Large intestine (tissue), 3 donors: ENCODE data around the gene SLC9A8. TPM values are rescaled to one million over a fixed set of nuclear protein-coding genes. Genes with fewer than 3 reads are reported as not detected.

Source experiments
- DNase-seq, 2 donors: peaks; one replicate each; pipeline versions ENCODE4 v3.0.0 to v3.0.0-alpha.2; 2013
- H3K27ac ChIP-seq: one replicate; pipeline ENCODE4 v1.5.1; 2013; ENCODE audit warnings: low read length
- H3K27me3 ChIP-seq: 2 replicates; pipeline ENCODE4 v1.6.1; 2013; ENCODE audit warnings: low read length; ENCODE audit not compliant: control insufficient read depth, insufficient read depth
- H3K36me3 ChIP-seq: 2 replicates; pipeline ENCODE4 v1.6.1; 2013; ENCODE audit warnings: low read length; ENCODE audit not compliant: control insufficient read depth, insufficient read depth
- H3K4me1 ChIP-seq: one replicate; pipeline ENCODE4 v1.6.1; 2013; ENCODE audit warnings: low read length; ENCODE audit not compliant: control insufficient read depth, insufficient read depth
- H3K4me3 ChIP-seq: one replicate; pipeline ENCODE4 v1.5.1; 2013; ENCODE audit warnings: low read length
- H3K9me3 ChIP-seq: one replicate; pipeline ENCODE4 v1.6.1; 2013; ENCODE audit warnings: mild to moderate bottlenecking, low read depth, low read length, moderate library complexity; ENCODE audit not compliant: control insufficient read depth
- WGBS: methylation state at CpG from one replicate; pipeline ENCODE4 v1.1.5; 2013; ENCODE audit warnings: low lambda C conversion rate; ENCODE audit not compliant: insufficient coverage; 5-methylcytosine and 5-hydroxymethylcytosine counted together
- polyA plus RNA-seq: library from polyadenylated mRNA; unstranded; fragments of 120-200 nt; gene quantifications from one replicate; pipeline ENCODE4 v1.2.1, GENCODE V29; 2013

SLC9A8 gene
- polyA plus RNA-seq, 1 donor, result 11.3 TPM

DNA sequence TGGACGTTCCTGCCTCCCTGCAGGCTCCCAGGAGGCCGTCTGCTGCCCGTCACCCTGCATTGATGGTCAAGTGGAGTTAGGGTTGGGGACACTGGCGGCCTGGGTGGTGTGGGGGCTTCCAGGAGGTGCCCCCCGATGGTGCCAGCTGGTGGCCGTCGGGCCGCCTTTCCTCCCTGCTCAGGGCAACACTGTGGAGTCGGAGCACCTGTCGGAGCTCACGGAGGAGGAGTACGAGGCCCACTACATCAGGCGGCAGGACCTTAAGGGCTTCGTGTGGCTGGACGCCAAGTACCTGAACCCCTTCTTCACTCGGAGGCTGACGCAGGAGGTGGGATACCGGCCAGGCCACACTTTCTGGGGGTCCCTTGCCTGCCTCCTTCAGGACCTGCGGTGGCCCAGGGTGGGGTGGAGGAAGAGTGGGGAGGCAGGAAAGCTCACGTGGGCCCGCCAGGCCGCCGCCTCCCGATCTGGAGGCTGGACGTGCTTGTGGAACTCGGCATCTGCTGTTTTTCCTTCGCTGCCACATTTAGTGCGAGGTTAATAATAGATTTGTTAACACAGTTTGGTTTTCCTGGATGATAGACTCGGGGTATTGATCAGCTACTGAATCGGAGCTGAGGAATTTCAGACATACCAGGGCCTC lies 74.1 kb downstream of the SLC9A8 start:
- no peak overlapping the region for H3K4me3 ChIP-seq
- no peak for DNase-seq
- no peak overlapping the region for H3K27ac ChIP-seq
- WGBS, result 100% methylated on average over 2 of the region's 30 CpGs
- peaks cover 59% of the 10 kb centered on the region for H3K36me3 ChIP-seq
- H3K4me1 ChIP-seq, result peaks cover 4% of the 10 kb centered on the region
- H3K9me3 ChIP-seq, result no peaks in the 10 kb centered on the region
- H3K27me3 ChIP-seq, result no peaks in the 10 kb centered on the region

GRCh38 chr20:49887251-49888211 lies 74.9 kb downstream of the SLC9A8 start:
- Histone ChIP-seq H3K36me3 (peaks cover 52% of the 10 kb centered on the region), H3K27me3 (no peaks in the 10 kb centered on the region), H3K4me1 (peaks cover 4% of the 10 kb centered on the region), H3K4me3 (no peak overlapping the region), H3K9me3 (no peaks in the 10 kb centered on the region), H3K27ac (no peak overlapping the region)
- no peak for DNase-seq
- whole genome bisulfite sequencing, result no CpG with 5 or more reads among the region's 32 CpGs

DNA sequence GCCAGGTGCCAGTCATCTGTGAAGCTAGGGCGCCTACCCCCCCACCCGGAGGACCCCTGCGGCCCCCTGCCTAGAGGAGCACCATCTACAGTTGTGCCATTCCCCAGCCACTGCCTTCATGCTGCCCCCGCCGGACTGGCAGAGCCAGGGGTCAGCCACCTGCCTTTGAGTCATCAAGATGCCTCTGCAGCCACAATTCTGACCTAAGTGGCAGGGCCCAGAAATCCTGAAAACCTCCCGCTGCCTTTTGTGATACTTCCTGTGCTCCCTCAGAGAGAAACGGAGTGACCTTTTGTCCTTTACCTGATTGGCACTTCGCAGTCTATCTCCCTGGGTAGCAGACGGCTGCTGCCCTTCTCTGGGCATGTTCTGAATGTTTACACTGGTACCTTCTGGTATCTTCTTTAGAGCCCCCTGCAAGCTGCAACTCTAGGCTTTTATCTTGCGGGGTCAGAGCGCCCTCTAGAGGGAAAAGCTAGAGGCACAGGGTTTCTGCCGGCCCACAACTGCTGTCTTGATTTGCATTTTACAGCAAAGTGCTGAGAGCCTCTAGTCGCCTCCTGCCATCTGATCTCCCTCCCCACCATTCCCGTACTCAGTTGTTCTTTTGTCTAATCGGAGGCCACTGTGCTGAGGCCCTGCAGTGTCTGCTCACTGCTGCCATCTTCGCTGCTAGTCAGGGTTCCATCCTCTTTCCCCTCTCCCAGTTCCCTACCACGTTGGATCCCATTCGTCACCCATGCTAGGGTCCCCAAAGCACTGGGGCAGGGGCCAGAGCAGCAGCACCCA lies 75.8 kb downstream of the SLC9A8 start:
- H3K27me3 ChIP-seq, result no peaks in the 10 kb centered on the region
- no CpG with 5 or more reads among the region's 18 CpGs for WGBS
- H3K36me3 ChIP-seq, result peaks cover 47% of the 10 kb centered on the region
- peak in 1 of 2 donors; percentile 42 for DNase-seq
- peaks cover 7% of the 10 kb centered on the region for H3K4me1 ChIP-seq
- H3K27ac ChIP-seq, result no peak overlapping the region
- H3K4me3 ChIP-seq, result no peak overlapping the region
- H3K9me3 ChIP-seq, result no peaks in the 10 kb centered on the region

- no CpG with 5 or more reads among the region's 9 CpGs for WGBS
- H3K27ac ChIP-seq, result no peak overlapping the region
- H3K4me1 ChIP-seq, result peaks cover 7% of the 10 kb centered on the region
- no peak overlapping the region for H3K4me3 ChIP-seq
- no peaks in the 10 kb centered on the region for H3K9me3 ChIP-seq
- DNase-seq, result no peak
- peaks cover 40% of the 10 kb centered on the region for H3K36me3 ChIP-seq
- no peaks in the 10 kb centered on the region for H3K27me3 ChIP-seq
These were observed 76.6 kb downstream of the SLC9A8 start for GRCh38 chr20:49889001-49889934.

DNA sequence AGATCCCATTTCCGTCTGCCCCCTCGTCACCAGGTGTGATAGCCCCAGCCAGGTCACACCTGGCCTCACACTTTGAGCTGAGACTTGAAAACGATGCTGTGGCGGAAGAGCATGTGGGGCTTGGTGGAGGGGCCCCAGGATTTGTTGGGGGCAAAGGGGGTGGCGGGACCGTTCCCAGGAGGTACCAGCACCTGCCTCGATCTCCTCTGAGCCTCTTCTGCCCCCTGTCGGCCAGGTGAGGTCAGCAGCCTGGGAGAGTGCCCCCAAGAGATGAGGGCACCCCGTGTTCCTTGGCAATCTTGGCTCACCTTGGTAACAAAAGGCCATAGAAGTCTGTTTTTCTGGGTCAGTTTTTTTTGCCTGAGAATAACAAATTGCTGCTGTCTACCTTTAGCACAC lies 77.3 kb downstream of the SLC9A8 start:
- Histone ChIP-seq H3K9me3 (no peaks in the 10 kb centered on the region), H3K27ac (no peak overlapping the region), H3K36me3 (peaks cover 34% of the 10 kb centered on the region), H3K27me3 (no peaks in the 10 kb centered on the region), H3K4me3 (no peak overlapping the region), H3K4me1 (peaks cover 7% of the 10 kb centered on the region)
- WGBS, result no CpG with 5 or more reads among the region's 9 CpGs
- no peak for DNase-seq

GRCh38 chr20:49890471-49891361 lies 78.1 kb downstream of the SLC9A8 start:
- Histone ChIP-seq H3K4me3 (no peak overlapping the region), H3K27ac (no peak overlapping the region), H3K9me3 (no peaks in the 10 kb centered on the region), H3K27me3 (no peaks in the 10 kb centered on the region), H3K36me3 (peaks cover 26% of the 10 kb centered on the region), H3K4me1 (peaks cover 7% of the 10 kb centered on the region)
- WGBS, result no CpG with 5 or more reads among the region's 21 CpGs
- DNase-seq, result no peak

GRCh38 chr20:49891476-49892110 lies 79.0 kb downstream of the SLC9A8 start:
- H3K27ac ChIP-seq, result no peak overlapping the region
- no peaks in the 10 kb centered on the region for H3K9me3 ChIP-seq
- H3K4me1 ChIP-seq, result peaks cover 7% of the 10 kb centered on the region
- peaks cover 20% of the 10 kb centered on the region for H3K36me3 ChIP-seq
- 76% methylated on average over 2 of the region's 13 CpGs for WGBS
- H3K4me3 ChIP-seq, result no peak overlapping the region
- no peak for DNase-seq
- H3K27me3 ChIP-seq, result no peaks in the 10 kb centered on the region

GRCh38 chr20:49892260-49892659 lies 79.6 kb downstream of the SLC9A8 start:
- no peaks in the 10 kb centered on the region for H3K9me3 ChIP-seq
- no CpG with 5 or more reads among the region's 9 CpGs for WGBS
- no peak for DNase-seq
- no peak overlapping the region for H3K27ac ChIP-seq
- H3K36me3 ChIP-seq, result peaks cover 18% of the 10 kb centered on the region
- no peak overlapping the region for H3K4me3 ChIP-seq
- peaks cover 7% of the 10 kb centered on the region for H3K4me1 ChIP-seq
- H3K27me3 ChIP-seq, result no peaks in the 10 kb centered on the region

DNA sequence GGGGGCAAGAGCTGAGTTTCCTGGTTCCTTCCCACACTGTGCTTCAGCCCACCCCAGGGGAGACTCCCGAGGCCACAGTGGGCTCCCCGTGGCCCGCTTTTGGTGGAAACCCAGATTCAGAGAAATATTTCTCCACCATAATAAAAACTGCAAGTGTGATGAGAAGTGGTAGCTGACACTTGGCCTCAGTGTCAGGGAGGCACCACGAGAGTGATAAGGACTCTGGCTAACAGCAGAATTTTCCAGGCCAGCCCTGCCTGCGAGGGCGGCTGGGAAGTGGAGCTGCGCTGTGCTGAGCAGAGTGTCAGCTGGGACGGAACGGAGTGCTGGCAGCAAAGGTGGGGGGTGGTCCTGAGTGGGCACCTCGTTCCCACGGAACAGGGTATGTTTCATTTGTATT lies 80.2 kb downstream of the SLC9A8 start:
- WGBS, result 60% methylated on average over 1 of the region's 11 CpGs
- Histone ChIP-seq H3K27ac (no peak overlapping the region), H3K4me1 (peaks cover 7% of the 10 kb centered on the region), H3K4me3 (no peak overlapping the region), H3K36me3 (peaks cover 14% of the 10 kb centered on the region), H3K9me3 (no peaks in the 10 kb centered on the region), H3K27me3 (no peaks in the 10 kb centered on the region)
- no peak for DNase-seq
